ENCODE measurements around the gene SMG6.

SMG6 gene

GRCh38 chr17:2178798-2179501 lies 124.6 kb downstream of the SMG6 start:
- Histone ChIP-seq H3K4ac (ENCODE audit: low read depth in 1 of 2, low read length in 2 of 2) (peak overlapping the region; percentile 75 to 86), H3K4me3 (ENCODE audit: insufficient read depth in 1 of 2, low read depth in 1 of 2, low read length in 2 of 2) (peak overlapping the region in 1 of 2 experiments; percentile 1), H3K27ac (ENCODE audit: low read length, poor library complexity, severe bottlenecking) (no peak overlapping the region), H3K36me3 (ENCODE audit: control insufficient read depth in 1 of 2, insufficient read depth in 2 of 2, low read depth in 1 of 2, low read length in 2 of 2) (peaks cover 9 to 39% of the 10 kb centered on the region in 2 experiments), H3K23ac (ENCODE audit: low read length in 2 of 2) (no peak overlapping the region), H2AFZ (ENCODE audit: low read depth, low read length) (no peak overlapping the region), H4K91ac (ENCODE audit: low read length) (peak overlapping the region; percentile 92), H2BK120ac (ENCODE audit: low read depth, low read length) (peak overlapping the region; percentile 75), H4K8ac (ENCODE audit: low read length) (peak overlapping the region; percentile 29), H3K9ac (ENCODE audit: low read length) (peak overlapping the region; percentile 40), H3K4me2 (ENCODE audit: low read length, poor library complexity, severe bottlenecking) (no peak overlapping the region), H3K9me3 (ENCODE audit: control insufficient read depth, low read length) (no peaks in the 10 kb centered on the region), H2AK5ac (ENCODE audit: low read length, severe bottlenecking) (peak overlapping the region; percentile 50), H3K4me1 (ENCODE audit: control insufficient read depth, insufficient read depth, low read depth, low read length) (peaks cover 44% of the 10 kb centered on the region), H3K18ac (ENCODE audit: low read depth in 1 of 2, low read length in 2 of 2) (peak overlapping the region; percentile 69 to 92), H3K14ac (ENCODE audit: low read length in 2 of 2) (peak overlapping the region in 1 of 2 experiments; percentile 39), H3K27me3 (ENCODE audit: control insufficient read depth in 1 of 2, insufficient read depth in 1 of 2, low read length in 2 of 2) (no peaks in the 10 kb centered on the region), H2BK5ac (ENCODE audit: low read depth, low read length, poor library complexity, severe bottlenecking) (no peak overlapping the region), H2BK15ac (ENCODE audit: low read depth, poor library complexity, severe bottlenecking) (no peak overlapping the region), H3K79me1 (replicated peaks; ENCODE audit: low read length, poor library complexity, severe bottlenecking) (peaks cover 16% of the 10 kb centered on the region), H2BK12ac (ENCODE audit: low read length in 2 of 2) (peak overlapping the region; percentile 42 to 51)
- no peak for DNase-seq
- WGBS = 86% methylated on average over 12 of the region's 15 CpGs

- peaks cover 14% of the 10 kb centered on the region for H3K79me1 ChIP-seq (replicated peaks; ENCODE audit: low read length, poor library complexity, severe bottlenecking)
- peak overlapping the region; percentile 79 for H4K91ac ChIP-seq (ENCODE audit: low read length)
- peak overlapping the region; percentile 25 for H3K27ac ChIP-seq (ENCODE audit: low read length, poor library complexity, severe bottlenecking)
- 23% methylated on average over 4 of the region's 4 CpGs for WGBS
- H3K4me2 ChIP-seq (ENCODE audit: low read length, poor library complexity, severe bottlenecking) = no peak overlapping the region
- peak overlapping the region; percentile 75 to 95 for H3K18ac ChIP-seq (ENCODE audit: low read depth in 1 of 2, low read length in 2 of 2)
- peak overlapping the region; percentile 72 for H2AK5ac ChIP-seq (ENCODE audit: low read length, severe bottlenecking)
- peak overlapping the region; percentile 56 for H2BK120ac ChIP-seq (ENCODE audit: low read depth, low read length)
- H3K4ac ChIP-seq (ENCODE audit: low read depth in 1 of 2, low read length in 2 of 2) = peak overlapping the region; percentile 83 to 89
- peak; percentile 69 for DNase-seq
- H3K36me3 ChIP-seq (ENCODE audit: control insufficient read depth in 1 of 2, insufficient read depth in 2 of 2, low read depth in 1 of 2, low read length in 2 of 2) = peaks cover 2 to 25% of the 10 kb centered on the region in 2 experiments
- no peak overlapping the region for H2AFZ ChIP-seq (ENCODE audit: low read depth, low read length)
- H3K14ac ChIP-seq (ENCODE audit: low read length in 2 of 2) = no peak overlapping the region
- H3K9ac ChIP-seq (ENCODE audit: low read length) = no peak overlapping the region
- H3K27me3 ChIP-seq (ENCODE audit: control insufficient read depth in 1 of 2, insufficient read depth in 1 of 2, low read length in 2 of 2) = no peaks in the 10 kb centered on the region
- peak overlapping the region; percentile 34 for H2BK15ac ChIP-seq (ENCODE audit: low read depth, poor library complexity, severe bottlenecking)
- H3K23ac ChIP-seq (ENCODE audit: low read length in 2 of 2) = peak overlapping the region in 1 of 2 experiments; percentile 74
- H2BK5ac ChIP-seq (ENCODE audit: low read depth, low read length, poor library complexity, severe bottlenecking) = no peak overlapping the region
- peak overlapping the region; percentile 82 to 93 for H2BK12ac ChIP-seq (ENCODE audit: low read length in 2 of 2)
- H4K8ac ChIP-seq (ENCODE audit: low read length) = peak overlapping the region; percentile 83
- no peak overlapping the region for H3K4me3 ChIP-seq (ENCODE audit: insufficient read depth in 1 of 2, low read depth in 1 of 2, low read length in 2 of 2)
- H3K9me3 ChIP-seq (ENCODE audit: control insufficient read depth, low read length) = no peaks in the 10 kb centered on the region
- H3K4me1 ChIP-seq (ENCODE audit: control insufficient read depth, insufficient read depth, low read depth, low read length) = peaks cover 48% of the 10 kb centered on the region
These were observed 126.3 kb downstream of the SMG6 start for GRCh38 chr17:2177235-2177811.

- H3K4me2 ChIP-seq (ENCODE audit: low read length, poor library complexity, severe bottlenecking) = no peak overlapping the region
- peaks cover 2 to 25% of the 10 kb centered on the region in 2 experiments for H3K36me3 ChIP-seq (ENCODE audit: control insufficient read depth in 1 of 2, insufficient read depth in 2 of 2, low read depth in 1 of 2, low read length in 2 of 2)
- peak overlapping the region; percentile 52 to 83 for H3K4ac ChIP-seq (ENCODE audit: low read depth in 1 of 2, low read length in 2 of 2)
- H2BK120ac ChIP-seq (ENCODE audit: low read depth, low read length) = peak overlapping the region; percentile 40
- H3K27me3 ChIP-seq (ENCODE audit: control insufficient read depth in 1 of 2, insufficient read depth in 1 of 2, low read length in 2 of 2) = no peaks in the 10 kb centered on the region
- no peak overlapping the region for H3K23ac ChIP-seq (ENCODE audit: low read length in 2 of 2)
- peak overlapping the region; percentile 78 to 87 for H3K18ac ChIP-seq (ENCODE audit: low read depth in 1 of 2, low read length in 2 of 2)
- 71% methylated on average over 7 of the region's 8 CpGs for whole genome bisulfite sequencing
- H2AFZ ChIP-seq (ENCODE audit: low read depth, low read length) = no peak overlapping the region
- H4K91ac ChIP-seq (ENCODE audit: low read length) = peak overlapping the region; percentile 90
- H3K14ac ChIP-seq (ENCODE audit: low read length in 2 of 2) = peak overlapping the region in 1 of 2 experiments; percentile 37
- no peak overlapping the region for H2BK15ac ChIP-seq (ENCODE audit: low read depth, poor library complexity, severe bottlenecking)
- H3K4me3 ChIP-seq (ENCODE audit: insufficient read depth in 1 of 2, low read depth in 1 of 2, low read length in 2 of 2) = no peak overlapping the region
- no peak overlapping the region for H3K9ac ChIP-seq (ENCODE audit: low read length)
- H2BK12ac ChIP-seq (ENCODE audit: low read length in 2 of 2) = peak overlapping the region; percentile 93 to 96
- H4K8ac ChIP-seq (ENCODE audit: low read length) = peak overlapping the region; percentile 84
- peak overlapping the region; percentile 72 for H2AK5ac ChIP-seq (ENCODE audit: low read length, severe bottlenecking)
- DNase-seq = peak; percentile 42
- no peak overlapping the region for H2BK5ac ChIP-seq (ENCODE audit: low read depth, low read length, poor library complexity, severe bottlenecking)
- H3K79me1 ChIP-seq (replicated peaks; ENCODE audit: low read length, poor library complexity, severe bottlenecking) = peaks cover 14% of the 10 kb centered on the region
- no peak overlapping the region for H3K27ac ChIP-seq (ENCODE audit: low read length, poor library complexity, severe bottlenecking)
- peaks cover 43% of the 10 kb centered on the region for H3K4me1 ChIP-seq (ENCODE audit: control insufficient read depth, insufficient read depth, low read depth, low read length)
- H3K9me3 ChIP-seq (ENCODE audit: control insufficient read depth, low read length) = no peaks in the 10 kb centered on the region
These were observed 127.0 kb downstream of the SMG6 start for GRCh38 chr17:2176499-2177169.

GRCh38 chr17:2175294-2175628 lies 128.3 kb downstream of the SMG6 start:
- Histone ChIP-seq H2AFZ (ENCODE audit: low read depth, low read length) (no peak overlapping the region), H2BK5ac (ENCODE audit: low read depth, low read length, poor library complexity, severe bottlenecking) (no peak overlapping the region), H2BK12ac (ENCODE audit: low read length in 2 of 2) (peak overlapping the region; percentile 81 to 90), H3K79me1 (replicated peaks; ENCODE audit: low read length, poor library complexity, severe bottlenecking) (peaks cover 16% of the 10 kb centered on the region), H4K91ac (ENCODE audit: low read length) (peak overlapping the region; percentile 94), H3K4ac (ENCODE audit: low read depth in 1 of 2, low read length in 2 of 2) (peak overlapping the region; percentile 55 to 62), H3K27ac (ENCODE audit: low read length, poor library complexity, severe bottlenecking) (peak overlapping the region; percentile 59), H3K23ac (ENCODE audit: low read length in 2 of 2) (no peak overlapping the region), H4K8ac (ENCODE audit: low read length) (peak overlapping the region; percentile 54), H3K9me3 (ENCODE audit: control insufficient read depth, low read length) (no peaks in the 10 kb centered on the region), H3K18ac (ENCODE audit: low read depth in 1 of 2, low read length in 2 of 2) (peak overlapping the region; percentile 37 to 79), H3K14ac (ENCODE audit: low read length in 2 of 2) (no peak overlapping the region), H3K27me3 (ENCODE audit: control insufficient read depth in 1 of 2, insufficient read depth in 1 of 2, low read length in 2 of 2) (no peaks in the 10 kb centered on the region), H3K4me1 (ENCODE audit: control insufficient read depth, insufficient read depth, low read depth, low read length) (peaks cover 42% of the 10 kb centered on the region), H3K4me3 (ENCODE audit: insufficient read depth in 1 of 2, low read depth in 1 of 2, low read length in 2 of 2) (peak overlapping the region in 1 of 2 experiments; percentile 40), H3K4me2 (ENCODE audit: low read length, poor library complexity, severe bottlenecking) (no peak overlapping the region), H2BK15ac (ENCODE audit: low read depth, poor library complexity, severe bottlenecking) (no peak overlapping the region), H3K36me3 (ENCODE audit: control insufficient read depth in 1 of 2, insufficient read depth in 2 of 2, low read depth in 1 of 2, low read length in 2 of 2) (peaks cover 2 to 25% of the 10 kb centered on the region in 2 experiments), H2BK120ac (ENCODE audit: low read depth, low read length) (no peak overlapping the region), H2AK5ac (ENCODE audit: low read length, severe bottlenecking) (peak overlapping the region; percentile 37), H3K9ac (ENCODE audit: low read length) (peak overlapping the region; percentile 85)
- 100% methylated on average over 1 of the region's 5 CpGs for WGBS
- no peak for DNase-seq
